PFSK-1 (cell line): ENCODE results near the gene CTNNA3.

Experiments
- FOXP2 ChIP-seq: optimal IDR thresholded peaks from 2 replicates; pipeline ENCODE3; 2011; ENCODE audit warnings: borderline replicate concordance, control low read depth, inconsistent platforms; ENCODE audit not compliant: insufficient read depth; ENCODE audit errors: extremely low read length, extremely low read depth
- POLR2AphosphoS5 ChIP-seq: IDR thresholded peaks from 2 replicates; pipeline ENCODE4 v1.6.1; 2012; ENCODE audit warnings: low read depth, mild to moderate bottlenecking, control low read depth, low read length, moderate library complexity
- SIN3A ChIP-seq: IDR thresholded peaks from 2 replicates; pipeline ENCODE4 v1.6.1; 2012; ENCODE audit warnings: mild to moderate bottlenecking, low read length, moderate library complexity, borderline replicate concordance; ENCODE audit not compliant: insufficient read depth
- TAF1 ChIP-seq: IDR thresholded peaks from 2 replicates; pipeline ENCODE4 v1.6.1; 2012; ENCODE audit warnings: low read length, control low read depth, borderline replicate concordance; ENCODE audit not compliant: insufficient read depth
- TF ChIP-seq, protein P1 (sequence below), 2 experiments: IDR thresholded peaks; 2 replicates each; pipeline versions ENCODE4 v1.6.1 to v1.8.0; 2011 to 2012; ENCODE audit warnings: low read depth in 2 of 2, low read length in 2 of 2, control low read depth in 1 of 2, inconsistent platforms in 1 of 2, mild to moderate bottlenecking in 1 of 2, moderate library complexity in 1 of 2; ENCODE audit not compliant: insufficient read depth in 1 of 2

Gene CTNNA3

GRCh38 chr10:66365686-66366085 lies 1330.3 kb downstream of the CTNNA3 start:
- TF ChIP-seq, protein P1, sequence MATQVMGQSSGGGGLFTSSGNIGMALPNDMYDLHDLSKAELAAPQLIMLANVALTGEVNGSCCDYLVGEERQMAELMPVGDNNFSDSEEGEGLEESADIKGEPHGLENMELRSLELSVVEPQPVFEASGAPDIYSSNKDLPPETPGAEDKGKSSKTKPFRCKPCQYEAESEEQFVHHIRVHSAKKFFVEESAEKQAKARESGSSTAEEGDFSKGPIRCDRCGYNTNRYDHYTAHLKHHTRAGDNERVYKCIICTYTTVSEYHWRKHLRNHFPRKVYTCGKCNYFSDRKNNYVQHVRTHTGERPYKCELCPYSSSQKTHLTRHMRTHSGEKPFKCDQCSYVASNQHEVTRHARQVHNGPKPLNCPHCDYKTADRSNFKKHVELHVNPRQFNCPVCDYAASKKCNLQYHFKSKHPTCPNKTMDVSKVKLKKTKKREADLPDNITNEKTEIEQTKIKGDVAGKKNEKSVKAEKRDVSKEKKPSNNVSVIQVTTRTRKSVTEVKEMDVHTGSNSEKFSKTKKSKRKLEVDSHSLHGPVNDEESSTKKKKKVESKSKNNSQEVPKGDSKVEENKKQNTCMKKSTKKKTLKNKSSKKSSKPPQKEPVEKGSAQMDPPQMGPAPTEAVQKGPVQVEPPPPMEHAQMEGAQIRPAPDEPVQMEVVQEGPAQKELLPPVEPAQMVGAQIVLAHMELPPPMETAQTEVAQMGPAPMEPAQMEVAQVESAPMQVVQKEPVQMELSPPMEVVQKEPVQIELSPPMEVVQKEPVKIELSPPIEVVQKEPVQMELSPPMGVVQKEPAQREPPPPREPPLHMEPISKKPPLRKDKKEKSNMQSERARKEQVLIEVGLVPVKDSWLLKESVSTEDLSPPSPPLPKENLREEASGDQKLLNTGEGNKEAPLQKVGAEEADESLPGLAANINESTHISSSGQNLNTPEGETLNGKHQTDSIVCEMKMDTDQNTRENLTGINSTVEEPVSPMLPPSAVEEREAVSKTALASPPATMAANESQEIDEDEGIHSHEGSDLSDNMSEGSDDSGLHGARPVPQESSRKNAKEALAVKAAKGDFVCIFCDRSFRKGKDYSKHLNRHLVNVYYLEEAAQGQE (IDR thresholded peaks at IDR 0.05; ENCODE audit: insufficient read depth in 1 of 2, low read depth in 2 of 2, low read length in 2 of 2): no peak
- TF ChIP-seq TAF1 (no peak), FOXP2 (no peak), SIN3A (no peak), POLR2AphosphoS5 (no peak)

DNA sequence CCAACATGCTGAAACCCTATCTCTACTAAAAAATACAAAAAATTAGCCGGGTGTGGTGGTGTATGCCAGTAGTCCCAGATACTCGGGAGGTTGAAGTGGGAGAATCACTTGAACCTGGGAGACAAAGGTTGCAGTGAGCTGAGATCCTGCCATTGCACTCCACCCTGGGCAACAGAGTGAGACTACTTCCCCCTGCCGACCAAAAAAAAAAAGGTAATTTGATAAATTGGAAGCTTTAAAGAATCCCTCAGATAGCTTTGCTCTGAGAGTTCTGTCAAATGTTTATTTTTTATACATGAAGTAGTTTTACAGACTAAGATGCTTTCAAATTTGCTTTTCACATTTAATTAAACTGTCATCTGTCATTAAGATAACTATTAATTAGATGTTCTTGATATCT lies 1333.5 kb downstream of the CTNNA3 start:
- TF ChIP-seq SIN3A (no peak), POLR2AphosphoS5 (no peak)
- TF ChIP-seq, protein P1 (IDR thresholded peaks at IDR 0.05; ENCODE audit: insufficient read depth in 1 of 2, low read depth in 2 of 2, low read length in 2 of 2): no peak

DNA sequence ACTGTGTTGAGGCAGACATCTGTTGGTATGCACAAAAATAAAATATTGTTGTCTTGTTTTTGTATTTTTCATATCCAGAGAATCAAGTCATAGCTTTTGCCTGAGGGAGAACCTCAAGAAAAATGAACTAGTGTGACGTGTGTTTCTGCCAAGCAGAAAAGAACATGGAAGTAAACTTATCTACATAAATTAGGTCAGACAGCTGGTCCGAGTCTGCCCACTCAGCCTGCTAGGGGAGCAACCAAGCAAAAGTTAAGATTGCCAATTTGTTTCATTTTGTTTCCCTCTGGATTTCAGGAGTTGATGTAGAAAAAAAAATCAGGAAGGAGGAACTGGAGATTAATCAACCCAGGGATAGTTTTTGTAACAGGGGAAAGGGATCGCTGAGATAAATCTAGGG lies 1342.6 kb downstream of the CTNNA3 start:
- TF ChIP-seq, protein P1 (IDR thresholded peaks at IDR 0.05; ENCODE audit: insufficient read depth in 1 of 2, low read depth in 2 of 2, low read length in 2 of 2): no peak
- TF ChIP-seq TAF1 (no peak), SIN3A (no peak), FOXP2 (no peak)

DNA sequence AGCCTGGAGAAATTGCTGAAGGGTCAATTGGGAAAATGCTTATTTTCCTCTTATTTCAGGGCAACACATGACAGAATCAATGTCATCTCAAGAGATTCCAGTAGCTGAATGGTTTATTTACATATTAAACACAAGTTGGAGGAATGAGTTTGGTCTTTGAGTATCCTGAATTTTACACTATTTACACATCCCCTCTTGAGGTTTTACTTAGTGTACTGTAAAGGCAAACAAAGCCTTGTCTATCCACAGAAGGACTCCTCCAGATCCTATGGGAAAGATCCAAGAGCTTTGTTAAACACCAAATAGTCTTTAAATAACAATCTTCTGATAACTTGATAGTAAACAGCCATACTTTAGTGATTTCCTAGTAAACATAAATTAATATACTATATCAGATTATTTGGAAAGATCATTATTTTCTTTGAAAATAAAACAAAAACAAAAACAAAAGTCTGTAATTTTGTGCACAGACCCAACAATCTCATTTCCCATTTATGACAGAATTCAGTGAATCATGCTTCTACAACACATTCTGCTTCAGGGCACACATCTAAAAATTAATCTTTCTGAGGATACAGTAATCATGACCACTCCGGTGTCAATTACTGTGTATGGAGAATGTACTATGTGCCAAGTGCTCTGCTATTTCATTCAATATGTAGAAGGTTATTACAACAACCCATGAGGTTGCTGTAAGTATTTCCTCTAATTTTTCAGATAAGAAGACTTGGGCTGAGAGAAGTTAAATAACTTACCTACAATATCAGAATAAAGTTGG lies 1345.2 kb downstream of the CTNNA3 start:
- TF ChIP-seq, protein P1 (IDR thresholded peaks at IDR 0.05; ENCODE audit: insufficient read depth in 1 of 2, low read depth in 2 of 2, low read length in 2 of 2): no peak
- TF ChIP-seq FOXP2 (no peak), SIN3A (no peak), TAF1 (no peak), POLR2AphosphoS5 (no peak)

DNA sequence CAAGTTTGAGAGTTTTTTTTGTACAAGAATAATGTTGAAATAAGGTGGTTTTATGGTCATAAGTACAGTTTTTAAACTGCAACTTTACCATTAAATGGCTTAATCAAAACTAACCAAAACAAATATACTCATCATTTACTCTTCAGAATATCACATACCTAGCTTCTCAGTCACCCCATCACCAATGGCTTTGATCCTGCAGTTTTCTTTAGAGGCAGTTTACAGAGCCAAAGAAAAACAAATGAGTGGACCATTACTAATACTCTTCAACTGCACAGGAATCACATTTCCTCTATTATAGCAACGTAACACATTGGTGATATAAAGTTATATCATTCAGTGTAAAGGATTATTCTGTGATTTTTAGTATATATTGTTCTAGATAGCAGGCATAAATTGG lies 1346.3 kb downstream of the CTNNA3 start:
- TF ChIP-seq, protein P1 (IDR thresholded peaks at IDR 0.05; ENCODE audit: insufficient read depth in 1 of 2, low read depth in 2 of 2, low read length in 2 of 2): no peak
- TF ChIP-seq POLR2AphosphoS5: no peak
- no peak for TF ChIP-seq SIN3A
- TF ChIP-seq FOXP2: no peak
- no peak for TF ChIP-seq TAF1
